B cell (primary cell): ENCODE measurements around the gene NFAM1. TPM values are rescaled to one million over a fixed set of nuclear protein-coding genes. Genes with fewer than 3 reads are reported as not detected.

ENCODE experiments used
- ATAC-seq: fragments of 200-7000 bp; cut with Tn5 transposase; one replicate; pipeline ENCODE4 v1.10.0; 2021; ENCODE audit warnings: low read depth, mild to moderate bottlenecking, moderate number of reproducible peaks, moderate library complexity
- CTCF ChIA-PET: fragments of 350-600 bp; sonication (Branson Sonifier 250); formaldehyde crosslinking; loops from one replicate; lab custom pipeline; 2021; ENCODE audit warnings: antibody characterized with exemption, inconsistent platforms; lab: Charles Lee
- POLR2A ChIA-PET: fragments of 350-600 bp; sonication (Branson Sonifier 250); formaldehyde crosslinking; loops from one replicate; lab custom pipeline; 2021; ENCODE audit warnings: antibody characterized with exemption; lab: Charles Lee
- DNase-seq: peaks from one replicate; pipeline ENCODE4 v3.0.0; 2013
- H2AFZ ChIP-seq: 2 replicates; pipeline ENCODE4 v1.6.1; 2012; ENCODE audit warnings: mild to moderate bottlenecking, low read depth, low read length; ENCODE audit not compliant: insufficient read depth, poor library complexity, severe bottlenecking
- H3K27ac ChIP-seq, 2 donors: 1 replicate in 1 of 2; 2 replicates in 1 of 2; pipeline ENCODE4 v1.5.1; 2012 to 2013; ENCODE audit warnings: low read length in 2 of 2, mild to moderate bottlenecking in 2 of 2, moderate library complexity in 1 of 2
- H3K27me3 ChIP-seq, 4 experiments: fragments of 200-600 bp in 1 of 4; sonication (generic) in 1 of 4; replicated peaks in 1 of 4; 1 replicate in 2 of 4; 2 replicates in 2 of 4; pipeline versions ENCODE4 v1.6.1 to v1.7.0; 2013 to 2016; ENCODE audit warnings: low read length in 3 of 4, mild to moderate bottlenecking in 2 of 4, mixed read lengths in 1 of 4, moderate library complexity in 1 of 4; ENCODE audit not compliant: insufficient read depth in 4 of 4, control insufficient read depth in 3 of 4; ENCODE audit errors: control extremely low read depth in 1 of 4
- H3K36me3 ChIP-seq, 2 experiments: replicated peaks in 1 of 2; 1 replicate in 1 of 2; 2 replicates in 1 of 2; pipeline versions ENCODE4 v1.6.1 to v1.7.1; 2013; ENCODE audit warnings: low read length in 1 of 2; ENCODE audit not compliant: insufficient read depth in 2 of 2, control insufficient read depth in 1 of 2; ENCODE audit errors: control extremely low read depth in 1 of 2, extremely low read depth in 1 of 2
- H3K4me1 ChIP-seq, 2 donors: fragments of 200-600 bp in 1 of 2; sonication (generic) in 1 of 2; 1 replicate in 1 of 2; 2 replicates in 1 of 2; pipeline versions ENCODE4 v1.5.1 to v1.6.1; 2013 to 2017; ENCODE audit warnings: low read length in 2 of 2; ENCODE audit not compliant: control insufficient read depth in 2 of 2, insufficient read depth in 2 of 2
- H3K4me2 ChIP-seq: replicated peaks from 2 replicates; pipeline ENCODE3; 2012; ENCODE audit warnings: mild to moderate bottlenecking, low read depth, low read length; ENCODE audit not compliant: poor library complexity, severe bottlenecking
- H3K4me3 ChIP-seq, 5 experiments: fragments of 200-600 bp in 1 of 5; sonication (generic) in 1 of 5; 1 replicate in 3 of 5; 2 replicates in 2 of 5; pipeline versions ENCODE4 v1.5.1 to v1.7.0; 2011 to 2016; ENCODE audit warnings: low read length in 4 of 5, mild to moderate bottlenecking in 4 of 5, low read depth in 2 of 5, control low read depth in 1 of 5, moderate library complexity in 1 of 5; ENCODE audit not compliant: insufficient read depth in 1 of 5; ENCODE audit errors: control extremely low read depth in 1 of 5, extremely low read depth in 1 of 5
- H3K79me2 ChIP-seq: fragments of 200-600 bp; sonication (generic); one replicate; pipeline ENCODE4 v1.6.0; 2016; ENCODE audit warnings: low read length; ENCODE audit not compliant: control insufficient read depth, insufficient read depth
- H3K9ac ChIP-seq: fragments of 200-600 bp; sonication (generic); 2 replicates; pipeline ENCODE4 v1.6.1; 2017; ENCODE audit warnings: mild to moderate bottlenecking, low read length, moderate library complexity
- H3K9me3 ChIP-seq, 3 donors: one replicate each; pipeline versions ENCODE4 v1.6.1 to v1.7.1; 2013; ENCODE audit warnings: low read length in 2 of 3; ENCODE audit not compliant: control insufficient read depth in 2 of 3, insufficient read depth in 1 of 3; ENCODE audit errors: control extremely low read depth in 1 of 3
- H4K20me1 ChIP-seq: 2 replicates; pipeline ENCODE4 v1.6.0; 2012; ENCODE audit warnings: mild to moderate bottlenecking, low read length; ENCODE audit not compliant: insufficient read depth, control insufficient read depth, poor library complexity, severe bottlenecking
- H3K27ac Mint-ChIP-seq: one replicate; pipeline ENCODE4 v1.8.0; 2021; ENCODE audit warnings: mixed read lengths
- H3K27me3 Mint-ChIP-seq: one replicate; pipeline ENCODE4 v1.8.0; 2021; ENCODE audit warnings: mixed read lengths
- H3K4me1 Mint-ChIP-seq: one replicate; pipeline ENCODE4 v1.8.0; 2021; ENCODE audit warnings: mixed read lengths
- H3K4me3 Mint-ChIP-seq: one replicate; pipeline ENCODE4 v1.8.0; 2021; ENCODE audit warnings: mixed read lengths
- H3K9me3 Mint-ChIP-seq: one replicate; pipeline ENCODE4 v1.8.0; 2022; ENCODE audit warnings: mixed read lengths; ENCODE audit not compliant: insufficient read depth
- CTCF ChIP-seq: fragments of 200-600 bp; IDR thresholded peaks from one replicate; pipeline ENCODE4 v1.8.0; 2022; ENCODE audit warnings: antibody characterized with exemption, mild to moderate bottlenecking
- EZH2 ChIP-seq: IDR thresholded peaks from 2 replicates; pipeline ENCODE4 v1.6.1; 2012; ENCODE audit warnings: borderline replicate concordance, low read depth, mild to moderate bottlenecking, moderate library complexity, low read length; ENCODE audit not compliant: insufficient read depth, poor library complexity, severe bottlenecking
- WGBS: methylation state at CpG from one replicate; pipeline ENCODE4 v1.1.5; 2013; ENCODE audit warnings: missing lambda C conversion rate; ENCODE audit not compliant: insufficient coverage; 5-methylcytosine and 5-hydroxymethylcytosine counted together
- intact Hi-C: fragments of 100-400 bp; cut with micrococcal nuclease; formaldehyde crosslinking; loops from one replicate; pipeline ENCODE4 v1.10.0; 2022
- polyA plus RNA-seq: library from polyadenylated mRNA; depleted of rRNA; stranded (reverse); fragments of >200 nt; gene quantifications from 2 replicates; pipeline ENCODE4 v1.2.3, GENCODE V29; 2012
- total RNA-seq, 2 donors: library from RNA; stranded (reverse); fragments of 120-200 nt in 1 of 2; gene quantifications; 1 replicate in 1 of 2; 2 replicates in 1 of 2; pipeline versions ENCODE4 v1.2.3 to v1.2.4, GENCODE V29; 2013 to 2022

The NFAM1 gene
- total and polyA plus RNA-seq, 2 donors (not counting 1 experiment from before 2014, with no cell fraction given): 0.27 to 0.52 TPM

- Histone ChIP-seq H3K9me3 (no peaks in the 10 kb centered on the region), H4K20me1 (peaks cover 17% of the 10 kb centered on the region), H3K4me2 (no peak overlapping the region), H2AFZ (no peak overlapping the region), H3K4me3 (no peak overlapping the region), H3K27ac (no peak overlapping the region), H3K27me3 (no peaks in the 10 kb centered on the region), H3K9ac (no peak overlapping the region), H3K4me1 (peaks cover 37 to 43% of the 10 kb centered on the region in 2 donors), H3K36me3 (peaks cover 0 to 5% of the 10 kb centered on the region in 2 experiments), H3K79me2 (peaks cover 7% of the 10 kb centered on the region)
- Mint-ChIP-seq H3K27ac (peak overlapping the region; percentile 8), H3K4me1 (peaks cover 49% of the 10 kb centered on the region), H3K27me3 (no peaks in the 10 kb centered on the region), H3K4me3 (no peak overlapping the region), H3K9me3 (no peaks in the 10 kb centered on the region)
- 98% methylated on average over 18 of the region's 18 CpGs for WGBS
- DNase-seq: no peak
- POLR2A ChIA-PET: no interaction called here
- intact Hi-C loops: no loop called here
- CTCF ChIA-PET: interaction anchor here (0.7 to 1.3 kb wide), 2 partner anchors 43 kb away, joined by 3 read pairs; no protein-coding TSS in a partner anchor
- no peak for ATAC-seq
- TF ChIP-seq CTCF (no peak), EZH2 (no peak)
Measured at GRCh38 chr22:42400811-42401534, 31.2 kb downstream of the NFAM1 start.
